IgD-negative memory B cell (primary cell): ENCODE data around the gene FGF2. TPM values are rescaled to one million over a fixed set of nuclear protein-coding genes. Genes with fewer than 3 reads are reported as not detected.
"Not testable (repeated sequence)": the region's sequence is repeated elsewhere in the genome, so short reads cannot be mapped to it uniquely, and the experiment has no call there.

Experiments used
- H3K27ac Mint-ChIP-seq, 3 donors: one replicate each; pipeline ENCODE4 v1.8.0; 2020 to 2022; ENCODE audit warnings: mild to moderate bottlenecking in 3 of 3, mixed read lengths in 3 of 3, moderate library complexity in 1 of 3
- H3K27me3 Mint-ChIP-seq: one replicate; pipeline ENCODE4 v1.8.0; 2021; ENCODE audit warnings: mixed read lengths
- H3K36me3 Mint-ChIP-seq: one replicate; pipeline ENCODE4 v1.8.0; 2020; ENCODE audit warnings: mild to moderate bottlenecking, mixed read lengths
- H3K4me1 Mint-ChIP-seq, 3 donors: one replicate each; pipeline ENCODE4 v1.8.0; 2020 to 2022; ENCODE audit warnings: mixed read lengths in 3 of 3, mild to moderate bottlenecking in 1 of 3
- H3K4me3 Mint-ChIP-seq, 4 donors: one replicate each; pipeline ENCODE4 v1.8.0; 2020 to 2022; ENCODE audit warnings: mild to moderate bottlenecking in 4 of 4, mixed read lengths in 4 of 4, moderate library complexity in 3 of 4
- H3K9me3 Mint-ChIP-seq, 3 donors: one replicate each; pipeline ENCODE4 v1.8.0; 2020 to 2021; ENCODE audit warnings: mixed read lengths in 3 of 3, mild to moderate bottlenecking in 1 of 3
- polyA plus RNA-seq: library from polyadenylated mRNA; unstranded; fragments of 300-500 nt; fragmentation: Illumina TruSeq; gene quantifications from one replicate; pipeline ENCODE4 v1.2.3, GENCODE V29; 2021

FGF2 gene
- polyA plus RNA-seq, 1 donor from 2014 or later, result not detected

- H3K36me3 Mint-ChIP-seq, H3K9me3 Mint-ChIP-seq, H3K4me3 Mint-ChIP-seq, H3K27ac Mint-ChIP-seq, H3K27me3 Mint-ChIP-seq, H3K4me1 Mint-ChIP-seq: not testable (repeated sequence)
Measured at GRCh38 chr4:122849789-122850188, 23.2 kb downstream of the FGF2 start.

- Mint-ChIP-seq H3K4me3 (no peak overlapping the region), H3K27me3 (peaks cover 11% of the 10 kb centered on the region), H3K27ac (no peak overlapping the region), H3K36me3 (peaks cover 2% of the 10 kb centered on the region), H3K9me3 (no peaks in the 10 kb centered on the region), H3K4me1 (peaks cover 0 to 2% (median 0%) of the 10 kb centered on the region in 3 donors)
Measured at GRCh38 chr4:122851568-122851967, 24.9 kb downstream of the FGF2 start.

GRCh38 chr4:122854447-122855352, 28.1 kb downstream of the FGF2 start:
- Mint-ChIP-seq H3K27me3 (peaks cover 8% of the 10 kb centered on the region), H3K36me3 (peaks cover 2% of the 10 kb centered on the region), H3K27ac (no peak overlapping the region), H3K9me3 (no peaks in the 10 kb centered on the region), H3K4me1 (peaks cover 0 to 2% (median 0%) of the 10 kb centered on the region in 3 donors), H3K4me3 (no peak overlapping the region)

- Mint-ChIP-seq H3K27ac (no peak overlapping the region), H3K4me1 (peaks cover 0 to 2% (median 0%) of the 10 kb centered on the region in 3 donors), H3K36me3 (peaks cover under 1% of the 10 kb centered on the region), H3K27me3 (peaks cover 7% of the 10 kb centered on the region), H3K9me3 (no peaks in the 10 kb centered on the region), H3K4me3 (no peak overlapping the region)
Measured at GRCh38 chr4:122855353-122855890, 28.8 kb downstream of the FGF2 start.

GRCh38 chr4:122857160-122857559, 30.5 kb downstream of the FGF2 start:
- no peak overlapping the region for H3K4me3 Mint-ChIP-seq
- peaks cover 19% of the 10 kb centered on the region for H3K27me3 Mint-ChIP-seq
- H3K36me3 Mint-ChIP-seq, result no peaks in the 10 kb centered on the region
- peaks cover 0 to 2% (median 0%) of the 10 kb centered on the region in 3 donors for H3K4me1 Mint-ChIP-seq
- no peaks in the 10 kb centered on the region for H3K9me3 Mint-ChIP-seq
- no peak overlapping the region for H3K27ac Mint-ChIP-seq

- H3K27ac Mint-ChIP-seq, result no peak overlapping the region
- no peaks in the 10 kb centered on the region for H3K9me3 Mint-ChIP-seq
- peaks cover 0 to 2% (median 0%) of the 10 kb centered on the region in 3 donors for H3K4me1 Mint-ChIP-seq
- peaks cover 18% of the 10 kb centered on the region for H3K27me3 Mint-ChIP-seq
- no peaks in the 10 kb centered on the region for H3K36me3 Mint-ChIP-seq
- no peak overlapping the region for H3K4me3 Mint-ChIP-seq
Measured at GRCh38 chr4:122858705-122859104, 32.1 kb downstream of the FGF2 start.

GRCh38 chr4:122861172-122861943, 34.7 kb downstream of the FGF2 start:
- Mint-ChIP-seq H3K36me3 (no peaks in the 10 kb centered on the region), H3K27me3 (peaks cover 12% of the 10 kb centered on the region), H3K4me3 (no peak overlapping the region), H3K9me3 (peaks cover 0 to 2% (median 0%) of the 10 kb centered on the region in 3 donors), H3K27ac (no peak overlapping the region), H3K4me1 (no peaks in the 10 kb centered on the region)

GRCh38 chr4:122863639-122864038, 37.0 kb downstream of the FGF2 start:
- Mint-ChIP-seq H3K9me3 (peaks cover 0 to 2% (median 0%) of the 10 kb centered on the region in 3 donors), H3K27ac (no peak overlapping the region), H3K4me3 (no peak overlapping the region), H3K36me3 (no peaks in the 10 kb centered on the region), H3K4me1 (no peaks in the 10 kb centered on the region), H3K27me3 (peaks cover 12% of the 10 kb centered on the region)

GRCh38 chr4:122865425-122865824, 38.8 kb downstream of the FGF2 start:
- Mint-ChIP-seq H3K9me3 (peaks cover 0 to 6% (median 2%) of the 10 kb centered on the region in 3 donors), H3K27me3 (peaks cover 19% of the 10 kb centered on the region), H3K4me3 (no peak overlapping the region), H3K4me1 (no peaks in the 10 kb centered on the region), H3K36me3 (no peaks in the 10 kb centered on the region), H3K27ac (no peak overlapping the region)

GRCh38 chr4:122868235-122868634, 41.6 kb downstream of the FGF2 start:
- H3K4me3 Mint-ChIP-seq, H3K27ac Mint-ChIP-seq, H3K4me1 Mint-ChIP-seq, H3K36me3 Mint-ChIP-seq, H3K9me3 Mint-ChIP-seq: not testable (repeated sequence)
- peaks cover 16% of the 10 kb centered on the region for H3K27me3 Mint-ChIP-seq

GRCh38 chr4:122873146-122873545, 46.5 kb downstream of the FGF2 start:
- H3K27ac Mint-ChIP-seq, result no peak overlapping the region
- no peak overlapping the region for H3K4me3 Mint-ChIP-seq
- H3K9me3 Mint-ChIP-seq, result peaks cover 0 to 5% (median 2%) of the 10 kb centered on the region in 3 donors
- H3K27me3 Mint-ChIP-seq, result peaks cover 16% of the 10 kb centered on the region
- H3K36me3 Mint-ChIP-seq, result no peaks in the 10 kb centered on the region
- H3K4me1 Mint-ChIP-seq, result no peaks in the 10 kb centered on the region

GRCh38 chr4:122873821-122874593, 47.4 kb downstream of the FGF2 start:
- Mint-ChIP-seq H3K27me3 (peaks cover 16% of the 10 kb centered on the region), H3K4me1 (no peaks in the 10 kb centered on the region), H3K27ac (no peak overlapping the region), H3K4me3 (no peak overlapping the region), H3K36me3 (no peaks in the 10 kb centered on the region), H3K9me3 (peaks cover 0 to 5% (median 2%) of the 10 kb centered on the region in 3 donors)

GRCh38 chr4:122875949-122876348, 49.3 kb downstream of the FGF2 start:
- H3K27ac Mint-ChIP-seq, result no peak overlapping the region

GRCh38 chr4:122876456-122876855, 49.8 kb downstream of the FGF2 start:
- H3K36me3 Mint-ChIP-seq, result no peaks in the 10 kb centered on the region
- no peak overlapping the region for H3K4me3 Mint-ChIP-seq
- no peaks in the 10 kb centered on the region for H3K4me1 Mint-ChIP-seq
- peaks cover 2 to 7% (median 4%) of the 10 kb centered on the region in 3 donors for H3K9me3 Mint-ChIP-seq
- H3K27me3 Mint-ChIP-seq, result peaks cover 9% of the 10 kb centered on the region
- no peak overlapping the region for H3K27ac Mint-ChIP-seq

More at GRCh38 chr4:122875949-122876348, 49.3 kb downstream of the FGF2 start:
- Mint-ChIP-seq H3K36me3 (no peaks in the 10 kb centered on the region), H3K9me3 (peaks cover 0 to 4% (median 2%) of the 10 kb centered on the region in 3 donors), H3K4me3 (no peak overlapping the region), H3K27me3 (peaks cover 9% of the 10 kb centered on the region), H3K4me1 (no peaks in the 10 kb centered on the region)
